G401 (cell line): Measurements from ENCODE around the gene RBBP8. TPM values are rescaled to one million over a fixed set of nuclear protein-coding genes. Genes with fewer than 3 reads are reported as not detected.

Source experiments
- DNase-seq: peaks from one replicate; pipeline ENCODE4 v3.0.0-alpha.2; 2015; ENCODE audit warnings: low spot score
- in situ Hi-C: cut with HindIII; loops from 2 replicates; pipeline ENCODE4 v1.10.0; 2016; ENCODE audit warnings: low sequenced_read_pairs, mixed read lengths
- total RNA-seq: library from RNA; depleted of rRNA; stranded (reverse); fragments of >200 nt; shearing (Covaris generic); gene quantifications from 2 replicates; pipeline ENCODE4 v1.2.3, GENCODE V29; 2014

Gene RBBP8
- total RNA-seq, 1 experiment from 2014 or later: 52.2 TPM

GRCh38 chr18:23049698-23050373 lies 116.7 kb downstream of the RBBP8 start:
- DNase-seq: no peak
- in situ Hi-C loops: no loop called here

- in situ Hi-C loops: no loop called here
These were observed 120.8 kb downstream of the RBBP8 start for GRCh38 chr18:23053776-23054457.

GRCh38 chr18:23054553-23054952 lies 121.4 kb downstream of the RBBP8 start:
- in situ Hi-C loops: no loop called here
- no peak for DNase-seq

More at GRCh38 chr18:23053776-23054457, 120.8 kb downstream of the RBBP8 start:
- DNase-seq: peak; percentile 40

- no peak for DNase-seq
- in situ Hi-C loops: no loop called here
These were observed 123.2 kb downstream of the RBBP8 start for GRCh38 chr18:23056315-23056714.

GRCh38 chr18:23057096-23057495 lies 124.0 kb downstream of the RBBP8 start:
- in situ Hi-C loops: no loop called here

GRCh38 chr18:23058746-23059415 lies 125.8 kb downstream of the RBBP8 start:
- DNase-seq: no peak
- in situ Hi-C loops: no loop called here

More at GRCh38 chr18:23057096-23057495, 124.0 kb downstream of the RBBP8 start:
- no peak for DNase-seq

GRCh38 chr18:23059541-23060465 lies 126.7 kb downstream of the RBBP8 start:
- in situ Hi-C loops: no loop called here
- no peak for DNase-seq

- in situ Hi-C loops: no loop called here
- no peak for DNase-seq
These were observed 128.9 kb downstream of the RBBP8 start for GRCh38 chr18:23062011-23062410.

- in situ Hi-C loops: no loop called here
- DNase-seq: no peak
These were observed 130.4 kb downstream of the RBBP8 start for GRCh38 chr18:23063502-23063901.

GRCh38 chr18:23065234-23065806 lies 132.2 kb downstream of the RBBP8 start:
- DNase-seq: no peak

GRCh38 chr18:23066060-23066459 lies 132.9 kb downstream of the RBBP8 start:
- in situ Hi-C loops: no loop called here

More at GRCh38 chr18:23065234-23065806, 132.2 kb downstream of the RBBP8 start:
- in situ Hi-C loops: no loop called here

GRCh38 chr18:23066504-23067039 lies 133.4 kb downstream of the RBBP8 start:
- in situ Hi-C loops: no loop called here
- no peak for DNase-seq

More at GRCh38 chr18:23066060-23066459, 132.9 kb downstream of the RBBP8 start:
- no peak for DNase-seq

- DNase-seq: no peak
- in situ Hi-C loops: no loop called here
These were observed 134.1 kb downstream of the RBBP8 start for GRCh38 chr18:23067236-23067635.

- in situ Hi-C loops: no loop called here
- no peak for DNase-seq
These were observed 134.9 kb downstream of the RBBP8 start for GRCh38 chr18:23068011-23068410.

- in situ Hi-C loops: no loop called here
These were observed 135.6 kb downstream of the RBBP8 start for GRCh38 chr18:23068570-23069310.

GRCh38 chr18:23069481-23069880 lies 136.4 kb downstream of the RBBP8 start:
- no peak for DNase-seq
- in situ Hi-C loops: no loop called here

More at GRCh38 chr18:23068570-23069310, 135.6 kb downstream of the RBBP8 start:
- DNase-seq: no peak

GRCh38 chr18:23069898-23070297 lies 136.8 kb downstream of the RBBP8 start:
- no peak for DNase-seq
- in situ Hi-C loops: no loop called here

GRCh38 chr18:23071285-23071684 lies 138.2 kb downstream of the RBBP8 start:
- in situ Hi-C loops: no loop called here
- no peak for DNase-seq
